H1 (cell line): ENCODE measurements around the gene TRPM1. TPM values are rescaled to one million over a fixed set of nuclear protein-coding genes. Genes with fewer than 3 reads are reported as not detected.

Experiments used
- CTCF ChIA-PET: fragments of 300-600 bp; sonication (Branson Sonifier 250); formaldehyde crosslinking; loops from one replicate; lab custom pipeline; 2021; ENCODE audit not compliant: partially characterized antibody; lab: Charles Lee
- POLR2A ChIA-PET: fragments of 300-600 bp; sonication (Branson Sonifier 250); formaldehyde crosslinking; loops from one replicate; lab custom pipeline; 2021; ENCODE audit warnings: inconsistent platforms; ENCODE audit not compliant: partially characterized antibody; lab: Charles Lee
- DNase-seq, 2 experiments: peaks; one replicate each; pipeline versions ENCODE4 v3.0.0 to v3.0.0-alpha.2; 2010 to 2022; ENCODE audit warnings: low spot score in 2 of 2, low read depth in 1 of 2, mixed read lengths in 1 of 2
- FAIRE-seq: peaks from 2 replicates; lab custom pipeline; 2011; peaks lifted over from hg19 to GRCh38; lab: Jason Lieb, UNC
- H2AFZ ChIP-seq: 2 replicates; pipeline ENCODE4 v1.8.1; 2012; ENCODE audit warnings: low read length, inconsistent platforms
- H2AK5ac ChIP-seq: 2 replicates; pipeline ENCODE4 v1.6.1; 2013; ENCODE audit warnings: low read depth, low read length
- H2BK120ac ChIP-seq: replicated peaks from 2 replicates; pipeline ENCODE3; 2013; ENCODE audit warnings: low read depth, low read length, inconsistent platforms
- H2BK12ac ChIP-seq: 2 replicates; pipeline ENCODE4 v1.6.1; 2013; ENCODE audit warnings: low read depth, low read length
- H2BK15ac ChIP-seq: 2 replicates; pipeline ENCODE4 v1.6.1; 2013; ENCODE audit warnings: low read length
- H2BK20ac ChIP-seq: 2 replicates; pipeline ENCODE4 v1.6.1; 2013; ENCODE audit warnings: low read length
- H2BK5ac ChIP-seq: 2 replicates; pipeline ENCODE4 v1.6.1; 2013; ENCODE audit warnings: low read depth, low read length
- H3K14ac ChIP-seq: 2 replicates; pipeline ENCODE4 v1.6.1; 2013; ENCODE audit warnings: inconsistent platforms; ENCODE audit not compliant: insufficient read length
- H3K18ac ChIP-seq: 2 replicates; pipeline ENCODE4 v1.6.1; 2013; ENCODE audit warnings: low read length; ENCODE audit errors: extremely low read depth
- H3K23ac ChIP-seq: 2 replicates; pipeline ENCODE4 v1.6.1; 2013; ENCODE audit warnings: inconsistent platforms; ENCODE audit not compliant: insufficient read length
- H3K23me2 ChIP-seq: 2 replicates; pipeline ENCODE4 v1.6.1; 2013; ENCODE audit warnings: low read depth, low read length
- H3K27ac ChIP-seq: 2 replicates; pipeline ENCODE4 v1.6.1; 2011; ENCODE audit warnings: low read depth, low read length, inconsistent platforms
- H3K27me3 ChIP-seq, 4 experiments: replicated peaks in 1 of 4; 1 replicate in 1 of 4; 2 replicates in 3 of 4; pipeline versions ENCODE4 v1.6.1 to v1.8.1; 2011 to 2013; ENCODE audit warnings: low read length in 3 of 4, mild to moderate bottlenecking in 3 of 4, inconsistent platforms in 2 of 4, mixed read lengths in 2 of 4, moderate library complexity in 1 of 4; ENCODE audit not compliant: control insufficient read depth in 3 of 4, insufficient read depth in 3 of 4; ENCODE audit errors: extremely low read depth in 1 of 4
- H3K36me3 ChIP-seq, 4 experiments: 2 replicates each; pipeline versions ENCODE4 v1.6.1 to v1.8.1; 2011 to 2013; ENCODE audit warnings: mild to moderate bottlenecking in 4 of 4, low read length in 3 of 4, moderate library complexity in 2 of 4, control low read depth in 1 of 4, inconsistent platforms in 1 of 4; ENCODE audit not compliant: insufficient read depth in 4 of 4, control insufficient read depth in 2 of 4
- H3K4ac ChIP-seq: replicated peaks from 2 replicates; pipeline ENCODE3; 2013; ENCODE audit warnings: low read length, low read depth, mixed read lengths, inconsistent platforms; ENCODE audit not compliant: insufficient read length
- H3K4me1 ChIP-seq, 4 experiments: replicated peaks in 1 of 4; 1 replicate in 1 of 4; 2 replicates in 3 of 4; pipeline versions ENCODE4 v1.6.1 to v1.8.1; 2011 to 2013; ENCODE audit warnings: low read length in 3 of 4, inconsistent platforms in 2 of 4, mixed read lengths in 1 of 4; ENCODE audit not compliant: insufficient read depth in 4 of 4, control insufficient read depth in 3 of 4
- H3K4me2 ChIP-seq, 2 experiments: 2 replicates each; pipeline versions ENCODE4 v1.6.1 to v1.8.1; 2011 to 2013; ENCODE audit warnings: low read depth in 2 of 2, low read length in 2 of 2, control low read depth in 1 of 2, inconsistent platforms in 1 of 2, mild to moderate bottlenecking in 1 of 2; ENCODE audit not compliant: insufficient read depth in 1 of 2
- H3K4me3 ChIP-seq, 4 experiments: fragments of 200-600, 300-600 bp in 1 of 4; sonication (generic), shearing (Covaris generic), sonication (Bioruptor Twin) in 1 of 4; 2 replicates each; pipeline versions ENCODE4 v1.5.1 to v1.8.1; 2011 to 2016; ENCODE audit warnings: low read length in 4 of 4, low read depth in 3 of 4, control low read depth in 2 of 4, inconsistent platforms in 2 of 4, mild to moderate bottlenecking in 2 of 4, mixed read lengths in 1 of 4, moderate library complexity in 1 of 4; ENCODE audit not compliant: insufficient read depth in 2 of 4; ENCODE audit errors: extremely low read depth in 1 of 4
- H3K56ac ChIP-seq: replicated peaks from 2 replicates; pipeline ENCODE3; 2013; ENCODE audit warnings: low read depth, mild to moderate bottlenecking, mixed read lengths, low read length, inconsistent platforms; ENCODE audit not compliant: insufficient read length
- H3K79me1 ChIP-seq: 2 replicates; pipeline ENCODE4 v1.6.1; 2013; ENCODE audit warnings: low read depth, low read length, control low read depth
- H3K79me2 ChIP-seq, 2 experiments: 2 replicates each; pipeline versions ENCODE4 v1.6.1 to v1.8.1; 2012 to 2013; ENCODE audit warnings: low read length in 2 of 2, mild to moderate bottlenecking in 2 of 2, inconsistent platforms in 1 of 2; ENCODE audit not compliant: insufficient read depth in 2 of 2, control insufficient read depth in 1 of 2
- H3K9ac ChIP-seq, 4 experiments: replicated peaks in 1 of 4; 1 replicate in 1 of 4; 2 replicates in 3 of 4; pipeline versions ENCODE4 v1.6.1 to v1.8.1; 2011 to 2013; ENCODE audit warnings: low read depth in 3 of 4, low read length in 3 of 4, control low read depth in 2 of 4, mild to moderate bottlenecking in 2 of 4, moderate library complexity in 2 of 4, inconsistent platforms in 1 of 4; ENCODE audit errors: extremely low read depth in 1 of 4
- H3K9me3 ChIP-seq, 2 experiments: 2 replicates each; pipeline versions ENCODE4 v1.6.1 to v1.8.1; 2012 to 2013; ENCODE audit warnings: mild to moderate bottlenecking in 2 of 2, moderate library complexity in 2 of 2, control low read depth in 1 of 2, inconsistent platforms in 1 of 2, low read depth in 1 of 2, low read length in 1 of 2, mixed read lengths in 1 of 2; ENCODE audit not compliant: insufficient read depth in 2 of 2
- H4K20me1 ChIP-seq, 2 experiments: replicated peaks in 1 of 2; 2 replicates each; pipeline versions ENCODE3 to v1.8.1; 2011 to 2013; ENCODE audit warnings: inconsistent platforms in 2 of 2, low read length in 2 of 2, mild to moderate bottlenecking in 1 of 2; ENCODE audit not compliant: insufficient read depth in 2 of 2, control insufficient read depth in 1 of 2
- H4K5ac ChIP-seq: 2 replicates; pipeline ENCODE4 v1.6.1; 2013; ENCODE audit warnings: low read length, low read depth, mixed read lengths, inconsistent platforms; ENCODE audit not compliant: insufficient read length
- H4K8ac ChIP-seq: 2 replicates; pipeline ENCODE4 v1.8.0; 2013; ENCODE audit warnings: mild to moderate bottlenecking, moderate library complexity, low read length, inconsistent platforms; ENCODE audit not compliant: insufficient read depth; ENCODE audit errors: extremely low read depth
- H4K91ac ChIP-seq: replicated peaks from 2 replicates; pipeline ENCODE3; 2013; ENCODE audit warnings: low read length, mixed read lengths, inconsistent platforms; ENCODE audit not compliant: insufficient read length
- BACH1 ChIP-seq: IDR thresholded peaks from 2 replicates; pipeline ENCODE4 v1.6.1; 2012; ENCODE audit warnings: low read length, improper control_type of control experiment
- CHD2 ChIP-seq: IDR thresholded peaks from 2 replicates; pipeline ENCODE4 v1.6.1; 2012; ENCODE audit warnings: low read length, improper control_type of control experiment
- CTBP2 ChIP-seq: IDR thresholded peaks from 2 replicates; pipeline ENCODE4 v1.7.0; 2011; ENCODE audit warnings: borderline replicate concordance, mild to moderate bottlenecking, moderate library complexity, mixed read lengths, low read length; ENCODE audit not compliant: insufficient read depth, insufficient read length
- EZH2 ChIP-seq: fragments of 200-600 bp; sonication (generic); IDR thresholded peaks from 2 replicates; pipeline ENCODE4 v1.7.1; 2012; ENCODE audit warnings: low read depth, mild to moderate bottlenecking, moderate library complexity, low read length, inconsistent platforms; ENCODE audit not compliant: severe bottlenecking
- KDM5A ChIP-seq: fragments of 200-600 bp; IDR thresholded peaks from 2 replicates; pipeline ENCODE4 v1.7.1; 2012; ENCODE audit warnings: mild to moderate bottlenecking, low read length, inconsistent platforms, mixed read lengths
- RFX5 ChIP-seq: IDR thresholded peaks from 2 replicates; pipeline ENCODE4 v1.6.1; 2011; ENCODE audit warnings: low read depth, low read length, improper control_type of control experiment, borderline replicate concordance
- SIN3A ChIP-seq, 2 experiments: IDR thresholded peaks in 1 of 2; conservative IDR thresholded peaks in 1 of 2; 2 replicates each; pipeline ENCODE4 v1.6.1; 2011 to 2012; ENCODE audit warnings: low read length in 2 of 2, improper control_type of control experiment in 1 of 2, low read depth in 1 of 2, mild to moderate bottlenecking in 1 of 2
- SRF ChIP-seq: IDR thresholded peaks from 2 replicates; pipeline ENCODE4 v1.6.1; 2011; ENCODE audit warnings: mild to moderate bottlenecking, low read depth, low read length, moderate library complexity
- USF2 ChIP-seq: IDR thresholded peaks from 2 replicates; pipeline ENCODE4 v1.6.1; 2011; ENCODE audit warnings: low read length, improper control_type of control experiment
- WGBS, 2 experiments: shearing (Covaris generic) in 1 of 2; methylation state at CpG; one replicate each; pipeline versions ENCODE4 v1.1.6 to v1.1.7; 2013 to 2015; ENCODE audit warnings: low lambda C conversion rate in 2 of 2, mixed read lengths in 2 of 2, inconsistent platforms in 1 of 2, low coverage in 1 of 2, missing lambda C conversion rate in 1 of 2; ENCODE audit not compliant: insufficient replicate concordance in 2 of 2, insufficient coverage in 1 of 2, insufficient read length in 1 of 2; ENCODE audit errors: extremely low coverage in 1 of 2, missing lambda C conversion rate in 1 of 2; 5-methylcytosine and 5-hydroxymethylcytosine counted together
- polyA plus RNA-seq, 7 experiments: library from polyadenylated mRNA; depleted of rRNA in 3 of 7; stranded (reverse) in 5 of 7; unstranded in 2 of 7; fragments of >200 nt in 5 of 7; fragments of 200-250 nt in 2 of 7; gene quantifications; 1 replicate in 5 of 7; 2 replicates in 1 of 7; 4 replicates in 1 of 7; pipeline versions ENCODE4 v1.2.1 to v1.2.3, GENCODE V29; 2011 to 2013; ENCODE audit warnings: missing spikeins in 2 of 7, mixed read lengths in 2 of 7
- total RNA-seq: library from RNA; stranded (reverse); fragmentation: NEBNext Ultra II Directional; extraction: Animal tissue kit (Norgen Biotek cat#: 25700); gene quantifications from 2 replicates; pipeline ENCODE4 v1.2.1, GENCODE V29; 2021

The TRPM1 gene
- total and polyA plus RNA-seq, 2 of the 8 experiments (the other 6 are each of a cell fraction or from before 2014, with no cell fraction given): 0.05 TPM; not detected in 1

- Histone ChIP-seq H3K27me3 (no peaks in the 10 kb centered on the region), H3K4me1 (no peaks in the 10 kb centered on the region; a peak in 1 of 7 replicates), H3K23me2 (peaks cover 3% of the 10 kb centered on the region; the same call in 1 of the 2 replicates), H4K20me1 (no peaks in the 10 kb centered on the region), H3K79me1 (no peaks in the 10 kb centered on the region), H2BK12ac (0 out of 2 replicates have a peak overlapping the region, but pooled peaks have one; percentile 10), H3K9ac (no peak overlapping the region), H2AK5ac (no peak overlapping the region), H2BK15ac (0 out of 2 replicates have a peak overlapping the region, but pooled peaks have one; percentile 8), H3K4me2 (no peak overlapping the region), H3K18ac (peak overlapping the region; percentile 62), H3K14ac (no peak overlapping the region), H3K4me3 (no peak overlapping the region), H4K5ac (no peak overlapping the region), H3K4ac (no peak overlapping the region), H4K91ac (no peak overlapping the region), H3K56ac (no peak overlapping the region), H4K8ac (no peak overlapping the region), H3K9me3 (peaks cover 5 to 6% of the 10 kb centered on the region in 2 experiments; a peak in 1 of 4 replicates), H3K27ac (no peak overlapping the region), H2BK120ac (no peak overlapping the region), H2BK5ac (no peak overlapping the region), H3K23ac (no peak overlapping the region), H3K36me3 (no peaks in the 10 kb centered on the region), H2AFZ (0 out of 2 replicates have a peak overlapping the region, but pooled peaks have one; percentile 16), H2BK20ac (no peak overlapping the region), H3K79me2 (no peaks in the 10 kb centered on the region)
- 81% methylated on average over 15 of the region's 15 CpGs; no CpG with 5 or more reads in 1 of the 2 experiments for WGBS, 2 experiments
- CTCF ChIA-PET: no interaction called here
- POLR2A ChIA-PET: interaction anchor here (0.7 kb wide), 1 partner anchor 108 kb away, joined by 3 read pairs; no protein-coding TSS in a partner anchor
- FAIRE-seq: no peak
- DNase-seq: no peak
- TF ChIP-seq BACH1: no peak
- no peak for TF ChIP-seq KDM5A
- TF ChIP-seq SRF: no peak
- no peak for TF ChIP-seq RFX5
- no peak for TF ChIP-seq SIN3A (conservative IDR thresholded peaks at IDR 0.05 in 1 of 2, IDR thresholded peaks at IDR 0.05 in 1 of 2; ENCODE audit: low read depth in 1 of 2, low read length in 2 of 2)
- TF ChIP-seq EZH2: no peak
- no peak for TF ChIP-seq USF2
- TF ChIP-seq CTBP2: no peak
- no peak for TF ChIP-seq CHD2
These were observed 40.9 kb downstream of the TRPM1 start for GRCh38 chr15:31060429-31061140.
